ENCODE results near the gene FLVCR2.

FLVCR2 gene

DNA sequence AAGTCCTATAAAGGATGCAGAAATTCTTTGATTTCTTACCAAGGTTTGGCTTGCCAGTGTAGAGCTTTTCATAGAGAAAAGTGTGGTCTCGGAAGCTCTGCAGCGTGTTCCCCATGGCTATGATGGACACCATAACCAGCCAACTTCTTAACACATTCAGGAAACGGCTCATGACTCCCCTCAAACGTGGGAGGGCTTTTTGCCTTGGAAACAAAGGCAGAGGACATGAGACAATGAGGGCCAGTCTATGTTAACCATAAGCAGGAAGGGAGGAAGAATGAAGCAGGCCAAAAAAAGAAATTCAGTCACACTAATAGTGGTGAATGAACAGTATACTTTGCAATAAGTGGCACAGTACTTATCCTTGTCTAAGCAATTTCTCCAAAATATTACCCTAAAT lies 78.9 kb downstream of the FLVCR2 start:
- TF ChIP-seq POLR2AphosphoS5 (IDR thresholded peaks at IDR 0.05; ENCODE audit: low read depth) (no peak), SPI1 (IDR thresholded peaks at IDR 0.05; ENCODE audit: borderline replicate concordance, low read depth) (no peak), GABPA (IDR thresholded peaks at IDR 0.05; ENCODE audit: low read depth) (no peak)
- TF ChIP-seq, protein P1, sequence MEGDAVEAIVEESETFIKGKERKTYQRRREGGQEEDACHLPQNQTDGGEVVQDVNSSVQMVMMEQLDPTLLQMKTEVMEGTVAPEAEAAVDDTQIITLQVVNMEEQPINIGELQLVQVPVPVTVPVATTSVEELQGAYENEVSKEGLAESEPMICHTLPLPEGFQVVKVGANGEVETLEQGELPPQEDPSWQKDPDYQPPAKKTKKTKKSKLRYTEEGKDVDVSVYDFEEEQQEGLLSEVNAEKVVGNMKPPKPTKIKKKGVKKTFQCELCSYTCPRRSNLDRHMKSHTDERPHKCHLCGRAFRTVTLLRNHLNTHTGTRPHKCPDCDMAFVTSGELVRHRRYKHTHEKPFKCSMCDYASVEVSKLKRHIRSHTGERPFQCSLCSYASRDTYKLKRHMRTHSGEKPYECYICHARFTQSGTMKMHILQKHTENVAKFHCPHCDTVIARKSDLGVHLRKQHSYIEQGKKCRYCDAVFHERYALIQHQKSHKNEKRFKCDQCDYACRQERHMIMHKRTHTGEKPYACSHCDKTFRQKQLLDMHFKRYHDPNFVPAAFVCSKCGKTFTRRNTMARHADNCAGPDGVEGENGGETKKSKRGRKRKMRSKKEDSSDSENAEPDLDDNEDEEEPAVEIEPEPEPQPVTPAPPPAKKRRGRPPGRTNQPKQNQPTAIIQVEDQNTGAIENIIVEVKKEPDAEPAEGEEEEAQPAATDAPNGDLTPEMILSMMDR (IDR thresholded peaks at IDR 0.05; ENCODE audit: insufficient read depth, low read length) = no peak
- TF ChIP-seq, protein P2, sequence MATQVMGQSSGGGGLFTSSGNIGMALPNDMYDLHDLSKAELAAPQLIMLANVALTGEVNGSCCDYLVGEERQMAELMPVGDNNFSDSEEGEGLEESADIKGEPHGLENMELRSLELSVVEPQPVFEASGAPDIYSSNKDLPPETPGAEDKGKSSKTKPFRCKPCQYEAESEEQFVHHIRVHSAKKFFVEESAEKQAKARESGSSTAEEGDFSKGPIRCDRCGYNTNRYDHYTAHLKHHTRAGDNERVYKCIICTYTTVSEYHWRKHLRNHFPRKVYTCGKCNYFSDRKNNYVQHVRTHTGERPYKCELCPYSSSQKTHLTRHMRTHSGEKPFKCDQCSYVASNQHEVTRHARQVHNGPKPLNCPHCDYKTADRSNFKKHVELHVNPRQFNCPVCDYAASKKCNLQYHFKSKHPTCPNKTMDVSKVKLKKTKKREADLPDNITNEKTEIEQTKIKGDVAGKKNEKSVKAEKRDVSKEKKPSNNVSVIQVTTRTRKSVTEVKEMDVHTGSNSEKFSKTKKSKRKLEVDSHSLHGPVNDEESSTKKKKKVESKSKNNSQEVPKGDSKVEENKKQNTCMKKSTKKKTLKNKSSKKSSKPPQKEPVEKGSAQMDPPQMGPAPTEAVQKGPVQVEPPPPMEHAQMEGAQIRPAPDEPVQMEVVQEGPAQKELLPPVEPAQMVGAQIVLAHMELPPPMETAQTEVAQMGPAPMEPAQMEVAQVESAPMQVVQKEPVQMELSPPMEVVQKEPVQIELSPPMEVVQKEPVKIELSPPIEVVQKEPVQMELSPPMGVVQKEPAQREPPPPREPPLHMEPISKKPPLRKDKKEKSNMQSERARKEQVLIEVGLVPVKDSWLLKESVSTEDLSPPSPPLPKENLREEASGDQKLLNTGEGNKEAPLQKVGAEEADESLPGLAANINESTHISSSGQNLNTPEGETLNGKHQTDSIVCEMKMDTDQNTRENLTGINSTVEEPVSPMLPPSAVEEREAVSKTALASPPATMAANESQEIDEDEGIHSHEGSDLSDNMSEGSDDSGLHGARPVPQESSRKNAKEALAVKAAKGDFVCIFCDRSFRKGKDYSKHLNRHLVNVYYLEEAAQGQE (IDR thresholded peaks at IDR 0.05; ENCODE audit: insufficient replicate concordance, low read depth) = no peak
- no peaks in the 10 kb centered on the region for H3K27me3 ChIP-seq (ENCODE audit: insufficient read depth, poor library complexity, severe bottlenecking)
- H3K4me3 ChIP-seq (replicated peaks; ENCODE audit: insufficient read depth, low read length) = no peak overlapping the region
- no peak for DNase-seq (ENCODE audit: low read depth in 1 of 2, low spot score in 1 of 2)
- no peak overlapping the region for H3K27ac ChIP-seq (replicated peaks)

DNA sequence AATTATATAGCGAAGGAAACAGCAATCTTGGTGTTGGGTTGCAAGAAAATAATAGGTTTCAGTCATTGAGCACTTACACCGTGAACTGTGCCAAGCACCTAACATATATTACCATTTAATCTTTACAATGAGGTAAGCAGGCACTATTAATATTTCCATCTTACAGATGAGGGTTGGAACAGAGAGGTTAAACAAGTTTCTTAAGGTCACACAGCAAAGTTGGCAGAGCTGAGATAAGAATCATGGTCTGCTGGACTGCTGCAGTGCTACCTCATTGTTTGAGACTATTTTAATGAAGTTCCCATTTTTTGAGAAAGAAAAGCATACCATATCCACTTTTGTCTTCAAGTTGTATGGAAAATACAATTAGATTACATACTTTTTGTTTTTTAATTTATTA lies 80.5 kb downstream of the FLVCR2 start:
- no peak overlapping the region for H3K27ac ChIP-seq (replicated peaks)
- H3K4me3 ChIP-seq (replicated peaks; ENCODE audit: insufficient read depth, low read length) = no peak overlapping the region
- no peak for TF ChIP-seq POLR2AphosphoS5 (IDR thresholded peaks at IDR 0.05; ENCODE audit: low read depth)
- TF ChIP-seq, protein P2 (IDR thresholded peaks at IDR 0.05; ENCODE audit: insufficient replicate concordance, low read depth) = no peak
- TF ChIP-seq, protein P1 (IDR thresholded peaks at IDR 0.05; ENCODE audit: insufficient read depth, low read length) = no peak
- TF ChIP-seq GABPA (IDR thresholded peaks at IDR 0.05; ENCODE audit: low read depth) = no peak
- no peak for TF ChIP-seq SPI1 (IDR thresholded peaks at IDR 0.05; ENCODE audit: borderline replicate concordance, low read depth)
- H3K27me3 ChIP-seq (ENCODE audit: insufficient read depth, poor library complexity, severe bottlenecking) = no peaks in the 10 kb centered on the region
- DNase-seq (ENCODE audit: low read depth in 1 of 2, low spot score in 1 of 2) = no peak

DNA sequence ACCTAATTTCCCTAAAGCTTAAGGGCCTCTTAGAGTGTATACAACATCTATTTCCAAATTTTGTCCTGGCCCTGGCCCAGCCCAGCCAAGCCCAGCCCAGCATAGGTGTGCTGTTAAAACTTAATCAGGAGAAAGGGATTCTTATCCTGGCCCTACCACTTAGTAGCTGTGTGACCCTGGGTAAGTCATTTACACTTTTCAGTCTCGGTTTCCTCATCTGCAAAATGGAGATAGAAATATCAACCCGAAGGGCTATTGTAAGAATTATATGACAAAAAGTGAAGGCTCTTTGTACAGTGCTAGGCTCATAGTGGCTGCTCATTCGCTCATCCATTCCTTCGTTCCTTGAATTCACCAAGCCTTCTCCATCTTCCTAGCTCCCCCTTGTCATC lies 81.8 kb downstream of the FLVCR2 start:
- Histone ChIP-seq H3K27ac (replicated peaks) (peak overlapping the region; percentile 91), H3K4me3 (replicated peaks; ENCODE audit: insufficient read depth, low read length) (peak overlapping the region; percentile 93), H3K27me3 (ENCODE audit: insufficient read depth, poor library complexity, severe bottlenecking) (no peaks in the 10 kb centered on the region)
- no peak for DNase-seq (ENCODE audit: low read depth in 1 of 2, low spot score in 1 of 2)
- no peak for TF ChIP-seq GABPA (IDR thresholded peaks at IDR 0.05; ENCODE audit: low read depth)
- TF ChIP-seq SPI1 (IDR thresholded peaks at IDR 0.05; ENCODE audit: borderline replicate concordance, low read depth) = no peak
- TF ChIP-seq POLR2AphosphoS5 (IDR thresholded peaks at IDR 0.05; ENCODE audit: low read depth) = no peak
- TF ChIP-seq, protein P2 (IDR thresholded peaks at IDR 0.05; ENCODE audit: insufficient replicate concordance, low read depth) = no peak
- TF ChIP-seq, protein P1 (IDR thresholded peaks at IDR 0.05; ENCODE audit: insufficient read depth, low read length) = no peak

Measured in HL-60 (cell line).